Liver (tissue), 9 donors: ENCODE results near the gene GNA14. TPM values are rescaled to one million over a fixed set of nuclear protein-coding genes. Genes with fewer than 3 reads are reported as not detected.

Experiments
- DNase-seq: peaks from one replicate; pipeline ENCODE4 v3.0.0-alpha.2; 2017; ENCODE audit warnings: low spot score
- H3K27ac ChIP-seq, 2 donors: one replicate each; pipeline ENCODE4 v1.7.0; 2013; ENCODE audit warnings: inconsistent platforms in 2 of 2, low read length in 2 of 2, control low read depth in 1 of 2, low read depth in 1 of 2, mild to moderate bottlenecking in 1 of 2
- H3K27me3 ChIP-seq, 4 donors: one replicate each; pipeline versions ENCODE4 v1.6.1 to v1.7.0; 2013; ENCODE audit warnings: low read length in 3 of 4, inconsistent platforms in 1 of 4, mild to moderate bottlenecking in 1 of 4, moderate library complexity in 1 of 4; ENCODE audit not compliant: control insufficient read depth in 4 of 4, insufficient read depth in 4 of 4
- H3K36me3 ChIP-seq, 4 donors: one replicate each; pipeline versions ENCODE4 v1.6.1 to v1.7.0; 2013; ENCODE audit warnings: low read length in 3 of 4, mild to moderate bottlenecking in 3 of 4, low read depth in 1 of 4, moderate library complexity in 1 of 4; ENCODE audit not compliant: control insufficient read depth in 4 of 4, insufficient read depth in 3 of 4
- H3K4me1 ChIP-seq, 4 donors: one replicate each; pipeline versions ENCODE4 v1.6.1 to v1.7.0; 2013; ENCODE audit warnings: low read length in 3 of 4, mild to moderate bottlenecking in 3 of 4, moderate library complexity in 1 of 4; ENCODE audit not compliant: control insufficient read depth in 4 of 4, insufficient read depth in 4 of 4
- H3K4me3 ChIP-seq, 3 donors: one replicate each; pipeline versions ENCODE4 v1.6.1 to v1.7.0; 2013; ENCODE audit warnings: low read length in 3 of 3, control low read depth in 1 of 3, low read depth in 1 of 3, mild to moderate bottlenecking in 1 of 3
- H3K9ac ChIP-seq, 2 donors: one replicate each; pipeline ENCODE4 v1.7.0; 2013; ENCODE audit warnings: low read length in 2 of 2, mild to moderate bottlenecking in 2 of 2, moderate library complexity in 2 of 2, control low read depth in 1 of 2, low read depth in 1 of 2
- H3K9me3 ChIP-seq, 4 donors: one replicate each; pipeline versions ENCODE4 v1.6.1 to v1.7.0; 2013; ENCODE audit warnings: low read length in 3 of 4; ENCODE audit not compliant: control insufficient read depth in 4 of 4
- EGR1 ChIP-seq, 2 donors: IDR thresholded peaks; 2 replicates each; pipeline ENCODE4 v1.6.1; 2016 to 2018; ENCODE audit warnings: antibody characterized with exemption in 2 of 2, low read depth in 2 of 2
- FOXA1 ChIP-seq: IDR thresholded peaks from 2 replicates; pipeline ENCODE4 v1.6.1; 2016; ENCODE audit warnings: antibody characterized with exemption
- FOXA2 ChIP-seq: IDR thresholded peaks from 2 replicates; pipeline ENCODE4 v1.6.1; 2016; ENCODE audit warnings: antibody characterized with exemption
- GABPA ChIP-seq, 2 donors: IDR thresholded peaks in 1 of 2; conservative IDR thresholded peaks in 1 of 2; 2 replicates each; pipeline ENCODE4 v1.6.1; 2016; ENCODE audit warnings: antibody characterized with exemption in 2 of 2, mild to moderate bottlenecking in 1 of 2, moderate library complexity in 1 of 2
- JUND ChIP-seq, 2 donors: IDR thresholded peaks; 2 replicates each; pipeline ENCODE4 v1.6.1; 2016; ENCODE audit warnings: antibody characterized with exemption in 2 of 2
- NR2F2 ChIP-seq: IDR thresholded peaks from 2 replicates; pipeline ENCODE4 v1.6.1; 2016; ENCODE audit warnings: antibody characterized with exemption
- RAD21 ChIP-seq, 2 donors: IDR thresholded peaks; 2 replicates each; pipeline ENCODE4 v1.6.1; 2016; ENCODE audit warnings: antibody characterized with exemption in 2 of 2, mild to moderate bottlenecking in 2 of 2
- RXRA ChIP-seq, 2 donors: IDR thresholded peaks; 2 replicates each; pipeline ENCODE4 v1.6.1; 2017 to 2018; ENCODE audit warnings: antibody characterized with exemption in 2 of 2, mild to moderate bottlenecking in 1 of 2
- TAF1 ChIP-seq: conservative IDR thresholded peaks from 2 replicates; pipeline ENCODE4 v1.6.1; 2016; ENCODE audit warnings: antibody characterized with exemption, mild to moderate bottlenecking
- YY1 ChIP-seq: IDR thresholded peaks from 2 replicates; pipeline ENCODE4 v1.6.1; 2016; ENCODE audit warnings: antibody characterized with exemption, mild to moderate bottlenecking
- WGBS: extraction: QIAGEN DNeasy Blood & Tissue Kit; methylation state at CpG from one replicate; pipeline ENCODE4 v1.1.7; 2013; 5-methylcytosine and 5-hydroxymethylcytosine counted together
- polyA plus RNA-seq, 2 donors: library from polyadenylated mRNA; stranded (reverse) in 1 of 2; unstranded in 1 of 2; fragments of 200-250 nt in 1 of 2; fragments of >200 nt in 1 of 2; fragmentation: Nextera tagmentation in 1 of 2; extraction: Ambion mirVana in 1 of 2; gene quantifications; one replicate each; pipeline versions ENCODE4 v1.2.1 to v1.2.3, GENCODE V29; 2013 to 2015
- total RNA-seq, 2 donors: library from RNA; depleted of rRNA; stranded (reverse); fragments of >200 nt; gene quantifications; one replicate each; pipeline ENCODE4 v1.2.3, GENCODE V29; 2014
- TF ChIP-seq, protein P1 (sequence below): IDR thresholded peaks from 2 replicates; pipeline ENCODE4 v1.6.1; 2016; ENCODE audit warnings: antibody characterized with exemption
- TF ChIP-seq, protein P2 (sequence below): IDR thresholded peaks from 2 replicates; pipeline ENCODE4 v1.6.1; 2016; ENCODE audit warnings: antibody characterized with exemption, mild to moderate bottlenecking
- TF ChIP-seq, protein P3 (sequence below): fragments of 150-350 bp; IDR thresholded peaks from 2 replicates; pipeline ENCODE4 v1.5.1; 2017; ENCODE audit warnings: improper control_type of control experiment, low read depth, low read length; ENCODE audit not compliant: missing input control
- donor health status: healthy.
- donor health status: healthy.
- donor health status: healthy.
- donor health status: healthy.
- donor health status: healthy.

Gene GNA14
- total and polyA plus RNA-seq, 4 donors: 1.1 to 5.4 (median 2.9) TPM

DNA sequence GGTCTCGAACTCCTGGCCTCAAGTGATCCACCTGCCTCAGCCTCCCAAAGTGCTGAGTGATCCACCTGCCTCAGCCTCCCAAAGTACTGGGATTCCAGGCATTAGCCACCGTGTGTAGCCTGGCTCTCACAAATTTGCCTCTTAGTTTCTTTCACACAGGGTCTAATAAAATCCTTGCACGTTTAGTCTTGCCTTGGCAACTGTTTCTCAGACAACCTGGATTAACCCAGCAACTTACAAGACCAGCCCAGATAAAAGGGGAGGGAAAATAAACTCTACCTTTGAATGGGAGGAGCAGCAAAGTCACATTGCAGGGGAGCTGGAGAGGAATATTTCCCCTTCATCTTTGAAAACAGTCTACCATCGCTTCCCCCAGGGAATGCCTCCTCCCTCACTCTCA, 29.3 kb upstream of the GNA14 start:
- Histone ChIP-seq H3K9ac (no peak overlapping the region), H3K9me3 (no peaks in the 10 kb centered on the region), H3K4me1 (peaks cover 0 to 15% (median 5%) of the 10 kb centered on the region in 4 donors), H3K4me3 (no peak overlapping the region), H3K36me3 (no peaks in the 10 kb centered on the region), H3K27me3 (no peaks in the 10 kb centered on the region), H3K27ac (no peak overlapping the region)
- no peak for DNase-seq
- TF ChIP-seq JUND (IDR thresholded peaks at IDR 0.05): no peak
- TF ChIP-seq NR2F2: no peak
- WGBS: 90% methylated on average over 4 of the region's 4 CpGs

DNA sequence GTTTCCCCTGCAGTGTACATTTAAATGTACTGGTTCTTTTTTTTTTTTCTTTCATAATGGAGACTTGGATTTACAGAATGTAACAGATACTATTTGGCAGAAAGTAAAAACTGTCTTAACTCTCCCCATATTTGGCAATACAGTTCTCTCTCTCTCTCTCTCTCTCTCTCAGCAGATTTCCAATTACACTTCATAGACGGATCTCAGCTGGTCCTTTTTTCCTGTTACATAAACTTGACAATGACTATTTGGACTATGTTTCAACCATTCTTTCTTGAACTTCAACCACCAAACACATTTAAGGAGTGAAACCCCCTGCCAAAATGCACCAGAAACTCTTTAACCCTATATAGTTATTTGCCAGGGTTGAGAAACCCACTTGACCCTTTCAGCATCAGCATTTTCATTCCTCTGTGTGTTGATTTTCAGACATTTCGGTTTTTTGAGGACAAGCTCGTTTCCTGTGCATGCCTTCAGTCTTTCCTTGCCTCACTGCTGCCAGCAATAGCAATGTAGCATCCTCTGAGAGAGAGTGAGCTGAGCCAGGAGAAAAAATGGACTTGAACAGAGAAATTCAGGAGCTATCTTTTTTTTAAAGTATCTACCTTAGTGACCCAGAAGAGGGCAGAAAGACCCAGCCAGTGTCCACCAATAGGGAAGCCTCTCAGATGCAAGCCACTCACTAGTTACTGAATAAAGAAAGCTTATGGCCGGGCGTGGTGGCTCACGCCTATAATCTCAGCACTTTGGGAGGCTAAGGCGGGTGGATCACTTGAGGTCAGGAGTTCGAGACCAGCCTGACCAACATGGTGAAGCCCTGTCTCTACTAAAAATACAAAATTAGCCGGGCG, 26.0 kb upstream of the GNA14 start:
- H3K9ac ChIP-seq: no peak overlapping the region
- no peak overlapping the region for H3K27ac ChIP-seq
- peak; percentile 39 for TF ChIP-seq NR2F2
- TF ChIP-seq FOXA1: no peak
- peak in 1 of 2 donors; percentile 10 for TF ChIP-seq RXRA (IDR thresholded peaks at IDR 0.05)
- no peak overlapping the region for H3K4me3 ChIP-seq
- peaks cover 0 to 3% (median 0%) of the 10 kb centered on the region in 4 donors for H3K4me1 ChIP-seq
- WGBS: 84% methylated on average over 10 of the region's 10 CpGs
- no peaks in the 10 kb centered on the region for H3K9me3 ChIP-seq
- H3K27me3 ChIP-seq: no peaks in the 10 kb centered on the region
- DNase-seq: no peak
- H3K36me3 ChIP-seq: no peaks in the 10 kb centered on the region

DNA sequence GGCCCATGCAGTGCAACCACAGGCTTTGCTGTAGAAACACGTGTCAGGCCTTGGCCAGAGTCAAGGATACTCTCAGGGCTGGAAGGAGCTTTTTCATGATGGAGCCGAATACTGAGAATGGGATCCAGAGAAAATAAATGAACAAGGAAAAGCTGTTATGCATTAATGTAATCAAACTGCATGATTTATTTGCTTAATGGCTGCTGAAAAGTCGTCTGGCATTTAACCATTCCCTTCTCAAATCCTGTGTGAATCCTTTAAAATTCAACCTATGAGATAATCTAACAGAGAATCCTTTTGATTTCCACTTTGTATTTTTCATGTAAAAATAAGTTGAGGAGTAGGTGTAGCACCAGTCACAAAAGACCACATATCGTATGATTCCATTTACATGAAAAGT, 24.1 kb upstream of the GNA14 start:
- 89% methylated on average over 4 of the region's 4 CpGs for WGBS

DNA sequence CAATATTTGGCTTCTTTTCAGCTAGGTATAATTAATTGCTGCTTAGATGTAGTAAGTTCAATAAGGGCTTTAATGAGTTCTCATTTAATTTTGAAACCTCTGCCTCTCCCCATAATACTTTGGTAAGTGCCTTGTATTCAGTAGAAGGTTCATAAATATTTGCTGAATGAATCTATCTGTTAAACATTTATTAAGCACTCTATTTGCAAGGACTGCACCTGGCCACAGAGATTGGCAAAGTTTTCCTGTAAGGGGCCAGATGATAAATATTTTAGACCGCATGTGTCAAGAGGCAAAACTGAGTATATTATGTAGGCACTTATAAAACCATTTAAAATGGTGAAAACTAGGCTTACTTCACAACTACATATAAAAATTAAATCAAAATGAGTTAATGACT, 19.0 kb upstream of the GNA14 start:
- DNase-seq: no peak
- Histone ChIP-seq H3K4me3 (no peak overlapping the region), H3K27ac (no peak overlapping the region), H3K9ac (no peak overlapping the region), H3K36me3 (no peaks in the 10 kb centered on the region), H3K4me1 (peaks cover 0 to 32% (median 28%) of the 10 kb centered on the region in 4 donors), H3K27me3 (no peaks in the 10 kb centered on the region), H3K9me3 (no peaks in the 10 kb centered on the region)
- WGBS: 37% methylated on average over 1 of the region's 1 CpG
- TF ChIP-seq GABPA (IDR thresholded peaks at IDR 0.05 in 1 of 2, conservative IDR thresholded peaks at IDR 0.05 in 1 of 2) (no peak), FOXA2 (peak; percentile 26), FOXA1 (no peak), RXRA (IDR thresholded peaks at IDR 0.05) (peak in 1 of 2 donors; percentile 59), RAD21 (IDR thresholded peaks at IDR 0.05) (peak; percentile 4 to 35), TAF1 (no peak), YY1 (no peak)
- TF ChIP-seq, protein P1, sequence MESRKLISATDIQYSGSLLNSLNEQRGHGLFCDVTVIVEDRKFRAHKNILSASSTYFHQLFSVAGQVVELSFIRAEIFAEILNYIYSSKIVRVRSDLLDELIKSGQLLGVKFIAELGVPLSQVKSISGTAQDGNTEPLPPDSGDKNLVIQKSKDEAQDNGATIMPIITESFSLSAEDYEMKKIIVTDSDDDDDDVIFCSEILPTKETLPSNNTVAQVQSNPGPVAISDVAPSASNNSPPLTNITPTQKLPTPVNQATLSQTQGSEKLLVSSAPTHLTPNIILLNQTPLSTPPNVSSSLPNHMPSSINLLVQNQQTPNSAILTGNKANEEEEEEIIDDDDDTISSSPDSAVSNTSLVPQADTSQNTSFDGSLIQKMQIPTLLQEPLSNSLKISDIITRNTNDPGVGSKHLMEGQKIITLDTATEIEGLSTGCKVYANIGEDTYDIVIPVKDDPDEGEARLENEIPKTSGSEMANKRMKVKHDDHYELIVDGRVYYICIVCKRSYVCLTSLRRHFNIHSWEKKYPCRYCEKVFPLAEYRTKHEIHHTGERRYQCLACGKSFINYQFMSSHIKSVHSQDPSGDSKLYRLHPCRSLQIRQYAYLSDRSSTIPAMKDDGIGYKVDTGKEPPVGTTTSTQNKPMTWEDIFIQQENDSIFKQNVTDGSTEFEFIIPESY: no peak
- TF ChIP-seq, protein P2, sequence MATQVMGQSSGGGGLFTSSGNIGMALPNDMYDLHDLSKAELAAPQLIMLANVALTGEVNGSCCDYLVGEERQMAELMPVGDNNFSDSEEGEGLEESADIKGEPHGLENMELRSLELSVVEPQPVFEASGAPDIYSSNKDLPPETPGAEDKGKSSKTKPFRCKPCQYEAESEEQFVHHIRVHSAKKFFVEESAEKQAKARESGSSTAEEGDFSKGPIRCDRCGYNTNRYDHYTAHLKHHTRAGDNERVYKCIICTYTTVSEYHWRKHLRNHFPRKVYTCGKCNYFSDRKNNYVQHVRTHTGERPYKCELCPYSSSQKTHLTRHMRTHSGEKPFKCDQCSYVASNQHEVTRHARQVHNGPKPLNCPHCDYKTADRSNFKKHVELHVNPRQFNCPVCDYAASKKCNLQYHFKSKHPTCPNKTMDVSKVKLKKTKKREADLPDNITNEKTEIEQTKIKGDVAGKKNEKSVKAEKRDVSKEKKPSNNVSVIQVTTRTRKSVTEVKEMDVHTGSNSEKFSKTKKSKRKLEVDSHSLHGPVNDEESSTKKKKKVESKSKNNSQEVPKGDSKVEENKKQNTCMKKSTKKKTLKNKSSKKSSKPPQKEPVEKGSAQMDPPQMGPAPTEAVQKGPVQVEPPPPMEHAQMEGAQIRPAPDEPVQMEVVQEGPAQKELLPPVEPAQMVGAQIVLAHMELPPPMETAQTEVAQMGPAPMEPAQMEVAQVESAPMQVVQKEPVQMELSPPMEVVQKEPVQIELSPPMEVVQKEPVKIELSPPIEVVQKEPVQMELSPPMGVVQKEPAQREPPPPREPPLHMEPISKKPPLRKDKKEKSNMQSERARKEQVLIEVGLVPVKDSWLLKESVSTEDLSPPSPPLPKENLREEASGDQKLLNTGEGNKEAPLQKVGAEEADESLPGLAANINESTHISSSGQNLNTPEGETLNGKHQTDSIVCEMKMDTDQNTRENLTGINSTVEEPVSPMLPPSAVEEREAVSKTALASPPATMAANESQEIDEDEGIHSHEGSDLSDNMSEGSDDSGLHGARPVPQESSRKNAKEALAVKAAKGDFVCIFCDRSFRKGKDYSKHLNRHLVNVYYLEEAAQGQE: peak; percentile 47

More for the DNA sequence above, 24.1 kb upstream of the GNA14 start:
- Histone ChIP-seq H3K27me3 (no peaks in the 10 kb centered on the region), H3K36me3 (no peaks in the 10 kb centered on the region), H3K4me1 (peaks cover 0 to 5% (median 4%) of the 10 kb centered on the region in 4 donors), H3K27ac (no peak overlapping the region), H3K9me3 (no peaks in the 10 kb centered on the region), H3K9ac (no peak overlapping the region), H3K4me3 (no peak overlapping the region)
- DNase-seq: no peak
- TF ChIP-seq EGR1 (IDR thresholded peaks at IDR 0.05; ENCODE audit: low read depth in 2 of 2) (no peak), YY1 (no peak)
- TF ChIP-seq, protein P3, sequence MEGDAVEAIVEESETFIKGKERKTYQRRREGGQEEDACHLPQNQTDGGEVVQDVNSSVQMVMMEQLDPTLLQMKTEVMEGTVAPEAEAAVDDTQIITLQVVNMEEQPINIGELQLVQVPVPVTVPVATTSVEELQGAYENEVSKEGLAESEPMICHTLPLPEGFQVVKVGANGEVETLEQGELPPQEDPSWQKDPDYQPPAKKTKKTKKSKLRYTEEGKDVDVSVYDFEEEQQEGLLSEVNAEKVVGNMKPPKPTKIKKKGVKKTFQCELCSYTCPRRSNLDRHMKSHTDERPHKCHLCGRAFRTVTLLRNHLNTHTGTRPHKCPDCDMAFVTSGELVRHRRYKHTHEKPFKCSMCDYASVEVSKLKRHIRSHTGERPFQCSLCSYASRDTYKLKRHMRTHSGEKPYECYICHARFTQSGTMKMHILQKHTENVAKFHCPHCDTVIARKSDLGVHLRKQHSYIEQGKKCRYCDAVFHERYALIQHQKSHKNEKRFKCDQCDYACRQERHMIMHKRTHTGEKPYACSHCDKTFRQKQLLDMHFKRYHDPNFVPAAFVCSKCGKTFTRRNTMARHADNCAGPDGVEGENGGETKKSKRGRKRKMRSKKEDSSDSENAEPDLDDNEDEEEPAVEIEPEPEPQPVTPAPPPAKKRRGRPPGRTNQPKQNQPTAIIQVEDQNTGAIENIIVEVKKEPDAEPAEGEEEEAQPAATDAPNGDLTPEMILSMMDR: no peak
